Measurements from ENCODE around the gene ECI2. TPM values are rescaled to one million over a fixed set of nuclear protein-coding genes. Genes with fewer than 3 reads are reported as not detected.

Gene ECI2
- total and polyA plus RNA-seq, 2 of the 13 experiments (the other 11 are each of a cell fraction or from before 2014, with no cell fraction given), result 78.5 to 228 TPM

GRCh38 chr6:4125933-4126864 lies 9.2 kb downstream of the ECI2 start:
- in situ Hi-C loops (cut with HindIII; ENCODE audit: extremely low pct_ligation_motif_present, low pct_unique_long_range_greater_than_20kb) (no loop called here), intact Hi-C loops (cut with micrococcal nuclease; ENCODE audit: unreplicated experiment) (loop anchor here (1.0 to 2.0 kb wide), 3 partner anchors 9 to 71 kb away; partner anchors contain the start of gene ECI2)
- Histone ChIP-seq H3K4me1 (ENCODE audit: insufficient read depth, low read length) (peaks cover 33% of the 10 kb centered on the region), H3K27me3 (ENCODE audit: control insufficient read depth in 1 of 2, insufficient read depth in 2 of 2, low read length in 2 of 2) (no peaks in the 10 kb centered on the region), H3K9me3 (ENCODE audit: low read length) (no peaks in the 10 kb centered on the region), H2AFZ (ENCODE audit: low read length) (no peak overlapping the region), H3K27ac (ENCODE audit: extremely low read length, insufficient read depth, low read length) (peak overlapping the region; percentile 11), H3K4me3 (replicated peaks in 1 of 3; ENCODE audit: insufficient read depth in 1 of 3, low read depth in 2 of 3, low read length in 3 of 3) (no peak overlapping the region; a peak in 1 of 6 replicates), H3K36me3 (replicated peaks in 1 of 2; ENCODE audit: control insufficient read depth in 1 of 2, insufficient read depth in 2 of 2, low read length in 2 of 2) (peaks cover 29 to 78% of the 10 kb centered on the region in 2 experiments), H3K79me2 (ENCODE audit: insufficient read depth, low read length) (peaks cover 2% of the 10 kb centered on the region), H3K9ac (ENCODE audit: insufficient read depth, low read depth, low read length) (no peak overlapping the region), H4K20me1 (ENCODE audit: insufficient read depth, low read length) (no peaks in the 10 kb centered on the region), H3K4me2 (ENCODE audit: low read depth, low read length) (no peak overlapping the region)
- no TSS peak for BruUV-seq (replicated peaks)
- ATAC-seq (peak; percentile 94), FAIRE-seq (peak; percentile 30), DNase-seq (ENCODE audit: low spot score) (peak; percentile 84)
- ChIA-PET POLR2A (interaction anchor here (1.3 to 2.7 kb wide), 2 partner anchors 9 to 105 kb away, joined by 9 to 26 read pairs; partner anchors contain the start of gene ECI2), CTCF (ENCODE audit: low intra/inter-chr PET ratio, low total read pairs) (interaction anchor here (0.8 to 2.5 kb wide), 3 partner anchors 27 to 71 kb away, joined by 4 to 27 read pairs (median 7); no protein-coding TSS in a partner anchor)
- 74% methylated on average over 8 of the region's 8 CpGs for WGBS (ENCODE audit: low lambda C conversion rate)
- TF ChIP-seq EHMT2 (IDR thresholded peaks at IDR 0.05; ENCODE audit: borderline replicate concordance, low read depth, low read length) (no peak), STAT6 (CRISPR knock-in tag; IDR thresholded peaks at IDR 0.05; ENCODE audit: borderline replicate concordance) (no peak), HMGA1 (CRISPR knock-in tag; conservative IDR thresholded peaks at IDR 0.05) (no peak), NONO (IDR thresholded peaks at IDR 0.05) (no peak), NONO (CRISPR knock-in tag; conservative IDR thresholded peaks at IDR 0.05) (no peak), SMAD1 (CRISPR knock-in tag; IDR thresholded peaks at IDR 0.05; ENCODE audit: borderline replicate concordance, low read depth) (no peak), RXRA (CRISPR knock-in tag; IDR thresholded peaks at IDR 0.05) (no peak; the same call in 1 of the 2 replicates), FUBP1 (CRISPR knock-in tag; IDR thresholded peaks at IDR 0.05; ENCODE audit: borderline replicate concordance) (no peak), ZNF709 (CRISPR knock-in tag; IDR thresholded peaks at IDR 0.05) (no peak), ZFYVE20 (CRISPR knock-in tag; IDR thresholded peaks at IDR 0.05; ENCODE audit: borderline replicate concordance, low read depth) (no peak), ZNF275 (CRISPR knock-in tag; IDR thresholded peaks at IDR 0.05; ENCODE audit: borderline replicate concordance) (no peak), ZNF703 (CRISPR knock-in tag; IDR thresholded peaks at IDR 0.05; ENCODE audit: borderline replicate concordance) (no peak), ZNF740 (CRISPR knock-in tag; IDR thresholded peaks at IDR 0.05) (no peak), JDP2 (CRISPR knock-in tag; IDR thresholded peaks at IDR 0.05; ENCODE audit: borderline replicate concordance) (no peak), ZSCAN22 (CRISPR knock-in tag; IDR thresholded peaks at IDR 0.05) (no peak), SRSF9 (IDR thresholded peaks at IDR 0.05; ENCODE audit: borderline replicate concordance, insufficient read depth, low read depth, low read length, poor library complexity, severe bottlenecking) (no peak)

Measured in HepG2 (cell line).